CD4-positive, alpha-beta T cell treated with Interleukin-1 beta for 1 hour (primary cell): ENCODE data around the gene SMIM31.

Experiments
- DNase-seq, 2 donors: peaks; one replicate each; pipeline ENCODE4 v3.0.0-alpha.2; 2020 to 2022

Gene SMIM31

GRCh38 chr4:164789047-164789446 is 35.1 kb downstream of the SMIM31 start:
- no peak for DNase-seq

- no peak for DNase-seq
Measured at GRCh38 chr4:164790249-164790648, 36.3 kb downstream of the SMIM31 start.

- DNase-seq, result no peak
Measured at GRCh38 chr4:164799410-164799809, 45.5 kb downstream of the SMIM31 start.

- no peak for DNase-seq
Measured at GRCh38 chr4:164800786-164801185, 46.9 kb downstream of the SMIM31 start.

- DNase-seq, result no peak
Measured at GRCh38 chr4:164802301-164802901, 48.5 kb downstream of the SMIM31 start.

- DNase-seq, result no peak
Measured at GRCh38 chr4:164803702-164804101, 49.8 kb downstream of the SMIM31 start.

- no peak for DNase-seq
Measured at GRCh38 chr4:164807611-164808010, 53.7 kb downstream of the SMIM31 start.

- DNase-seq, result no peak
Measured at GRCh38 chr4:164813554-164813953, 59.6 kb downstream of the SMIM31 start.

GRCh38 chr4:164815711-164816110 is 61.8 kb downstream of the SMIM31 start:
- no peak for DNase-seq

GRCh38 chr4:164819366-164819765 is 65.4 kb downstream of the SMIM31 start:
- DNase-seq, result no peak

- DNase-seq, result no peak
Measured at GRCh38 chr4:164821711-164822110, 67.8 kb downstream of the SMIM31 start.

- no peak for DNase-seq
Measured at GRCh38 chr4:164824581-164824980, 70.7 kb downstream of the SMIM31 start.

- no peak for DNase-seq
Measured at GRCh38 chr4:164828955-164829354, 75.0 kb downstream of the SMIM31 start.

GRCh38 chr4:164846566-164846965 is 92.6 kb downstream of the SMIM31 start:
- DNase-seq, result no peak

GRCh38 chr4:164847016-164847415 is 93.1 kb downstream of the SMIM31 start:
- no peak for DNase-seq

GRCh38 chr4:164847967-164848649 is 94.2 kb downstream of the SMIM31 start:
- no peak for DNase-seq
